ENCODE results near the gene PCAT6. TPM values are rescaled to one million over a fixed set of nuclear protein-coding genes. Genes with fewer than 3 reads are reported as not detected.

Gene PCAT6
- total RNA-seq, 1 donor from 2014 or later = not detected

- H3K27me3 ChIP-seq (ENCODE audit: control insufficient read depth in 3 of 3, insufficient read depth in 3 of 3, low read length in 3 of 3) = peaks cover 0 to 3% (median 0%) of the 10 kb centered on the region in 3 donors
- no peaks in the 10 kb centered on the region for H3K4me1 ChIP-seq (ENCODE audit: control insufficient read depth in 3 of 3, insufficient read depth in 3 of 3, low read length in 3 of 3)
- H3K9me3 ChIP-seq (ENCODE audit: control insufficient read depth in 3 of 3, low read length in 3 of 3) = no peaks in the 10 kb centered on the region
- H3K9ac ChIP-seq (ENCODE audit: low read depth in 1 of 3, low read length in 3 of 3) = no peak overlapping the region
- H3K4me3 ChIP-seq (ENCODE audit: low read length in 3 of 3) = no peak overlapping the region
- no peak overlapping the region for H3K27ac ChIP-seq (ENCODE audit: low read depth, low read length)
- H3K36me3 ChIP-seq (ENCODE audit: control insufficient read depth in 3 of 3, insufficient read depth in 3 of 3, low read length in 3 of 3) = no peaks in the 10 kb centered on the region
Measured at GRCh38 chr1:202844259-202844658, 33.5 kb downstream of the PCAT6 start.

- Histone ChIP-seq H3K9me3 (ENCODE audit: control insufficient read depth in 3 of 3, low read length in 3 of 3) (no peaks in the 10 kb centered on the region), H3K27ac (ENCODE audit: low read depth, low read length) (no peak overlapping the region), H3K9ac (ENCODE audit: low read depth in 1 of 3, low read length in 3 of 3) (no peak overlapping the region), H3K4me3 (ENCODE audit: low read length in 3 of 3) (no peak overlapping the region), H3K4me1 (ENCODE audit: control insufficient read depth in 3 of 3, insufficient read depth in 3 of 3, low read length in 3 of 3) (no peaks in the 10 kb centered on the region), H3K27me3 (ENCODE audit: control insufficient read depth in 3 of 3, insufficient read depth in 3 of 3, low read length in 3 of 3) (peaks cover 0 to 3% (median 0%) of the 10 kb centered on the region in 3 donors), H3K36me3 (ENCODE audit: control insufficient read depth in 3 of 3, insufficient read depth in 3 of 3, low read length in 3 of 3) (no peaks in the 10 kb centered on the region)
Measured at GRCh38 chr1:202844935-202845334, 34.2 kb downstream of the PCAT6 start.

GRCh38 chr1:202848191-202848542, 37.4 kb downstream of the PCAT6 start:
- Histone ChIP-seq H3K9me3 (ENCODE audit: control insufficient read depth in 3 of 3, low read length in 3 of 3) (no peaks in the 10 kb centered on the region), H3K27ac (ENCODE audit: low read depth, low read length) (no peak overlapping the region), H3K36me3 (ENCODE audit: control insufficient read depth in 3 of 3, insufficient read depth in 3 of 3, low read length in 3 of 3) (no peaks in the 10 kb centered on the region), H3K27me3 (ENCODE audit: control insufficient read depth in 3 of 3, insufficient read depth in 3 of 3, low read length in 3 of 3) (peaks cover 0 to 3% (median 0%) of the 10 kb centered on the region in 3 donors), H3K4me3 (ENCODE audit: low read length in 3 of 3) (no peak overlapping the region), H3K4me1 (ENCODE audit: control insufficient read depth in 3 of 3, insufficient read depth in 3 of 3, low read length in 3 of 3) (no peaks in the 10 kb centered on the region), H3K9ac (ENCODE audit: low read depth in 1 of 3, low read length in 3 of 3) (no peak overlapping the region)

DNA sequence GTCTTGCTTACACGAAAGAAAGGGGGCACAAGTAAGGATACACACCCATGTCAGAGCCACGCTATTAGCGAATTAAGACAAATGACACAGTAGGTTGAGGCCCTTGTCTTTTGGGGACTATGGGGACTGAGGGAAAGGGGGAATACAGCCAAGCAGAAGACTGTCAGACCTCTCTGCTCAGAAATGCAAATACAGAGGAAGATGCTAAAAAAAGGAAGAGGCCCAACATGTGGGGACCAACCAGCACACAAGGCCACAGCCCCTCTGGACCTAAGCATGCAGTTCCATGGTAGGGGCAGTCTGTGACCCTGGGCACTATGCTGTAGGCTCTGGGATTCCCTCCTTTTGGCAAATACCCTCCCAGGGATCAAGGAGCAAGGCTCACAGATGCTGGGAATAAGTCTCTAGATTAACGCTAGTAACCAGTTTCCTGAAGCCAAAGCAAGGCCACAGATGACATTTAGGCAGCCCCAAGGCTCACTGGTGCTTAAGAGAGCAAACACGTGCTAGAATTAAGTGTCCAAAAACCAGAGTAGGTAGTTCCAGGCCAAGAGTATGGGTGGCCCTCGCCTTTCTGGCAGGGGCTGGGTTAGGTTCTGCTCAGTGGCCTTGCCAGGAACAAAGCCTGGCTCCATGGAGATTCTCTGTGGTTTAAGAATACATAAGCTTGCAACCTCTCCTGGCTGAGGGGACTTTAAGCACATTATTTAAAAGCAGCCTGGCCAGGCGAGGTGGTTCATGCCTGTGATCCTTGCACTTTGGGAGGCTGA, 40.0 kb downstream of the PCAT6 start:
- no peak overlapping the region for H3K27ac ChIP-seq (ENCODE audit: low read depth, low read length)
- H3K36me3 ChIP-seq (ENCODE audit: control insufficient read depth in 3 of 3, insufficient read depth in 3 of 3, low read length in 3 of 3) = no peaks in the 10 kb centered on the region
- no peaks in the 10 kb centered on the region for H3K27me3 ChIP-seq (ENCODE audit: control insufficient read depth in 3 of 3, insufficient read depth in 3 of 3, low read length in 3 of 3)
- H3K4me1 ChIP-seq (ENCODE audit: control insufficient read depth in 3 of 3, insufficient read depth in 3 of 3, low read length in 3 of 3) = no peaks in the 10 kb centered on the region
- H3K4me3 ChIP-seq (ENCODE audit: low read length in 3 of 3) = no peak overlapping the region
- no peaks in the 10 kb centered on the region for H3K9me3 ChIP-seq (ENCODE audit: control insufficient read depth in 3 of 3, low read length in 3 of 3)
- H3K9ac ChIP-seq (ENCODE audit: low read depth in 1 of 3, low read length in 3 of 3) = no peak overlapping the region

DNA sequence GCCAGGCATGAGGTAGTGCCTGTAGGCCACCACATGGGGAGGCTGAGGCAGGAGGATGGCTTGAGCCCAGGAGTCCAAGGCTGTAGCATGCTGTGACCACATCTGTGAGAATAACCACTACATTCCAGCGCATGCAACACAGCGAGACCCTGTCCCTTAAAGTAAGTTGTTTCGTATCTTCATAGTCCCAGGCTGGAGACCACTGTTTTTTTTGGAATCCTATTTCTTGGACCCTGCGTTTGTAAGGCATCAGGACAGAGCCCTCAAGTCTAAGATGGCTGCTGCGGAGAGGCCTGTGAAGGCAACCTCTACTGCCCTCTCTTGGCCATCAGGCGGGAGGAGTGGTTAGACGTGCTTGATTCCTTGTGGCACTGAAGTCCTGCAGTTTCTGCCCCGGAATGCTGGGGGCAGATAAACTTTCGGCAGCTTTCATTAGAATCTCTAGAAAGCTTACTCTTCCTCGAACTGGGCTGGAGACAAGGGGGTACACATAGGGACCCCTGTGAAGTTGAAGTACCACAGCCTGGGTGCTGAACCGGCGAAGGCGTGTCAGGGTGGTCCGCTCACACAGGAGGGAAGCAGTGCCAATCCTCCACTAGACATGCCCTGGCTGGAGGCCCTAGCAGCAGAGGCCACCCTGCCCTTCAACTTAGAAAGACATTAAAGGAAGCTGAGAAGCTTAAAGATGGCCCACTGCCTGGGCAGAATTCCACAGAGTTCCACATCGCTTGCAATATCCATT, 41.6 kb downstream of the PCAT6 start:
- Histone ChIP-seq H3K36me3 (ENCODE audit: control insufficient read depth in 3 of 3, insufficient read depth in 3 of 3, low read length in 3 of 3) (no peaks in the 10 kb centered on the region), H3K4me3 (ENCODE audit: low read length in 3 of 3) (no peak overlapping the region), H3K27ac (ENCODE audit: low read depth, low read length) (no peak overlapping the region), H3K4me1 (ENCODE audit: control insufficient read depth in 3 of 3, insufficient read depth in 3 of 3, low read length in 3 of 3) (no peaks in the 10 kb centered on the region), H3K27me3 (ENCODE audit: control insufficient read depth in 3 of 3, insufficient read depth in 3 of 3, low read length in 3 of 3) (no peaks in the 10 kb centered on the region), H3K9ac (ENCODE audit: low read depth in 1 of 3, low read length in 3 of 3) (no peak overlapping the region), H3K9me3 (ENCODE audit: control insufficient read depth in 3 of 3, low read length in 3 of 3) (no peaks in the 10 kb centered on the region)

- no peaks in the 10 kb centered on the region for H3K27me3 ChIP-seq (ENCODE audit: control insufficient read depth in 3 of 3, insufficient read depth in 3 of 3, low read length in 3 of 3)
- H3K9ac ChIP-seq (ENCODE audit: low read depth in 1 of 3, low read length in 3 of 3) = no peak overlapping the region
- peaks cover 0 to 5% (median 2%) of the 10 kb centered on the region in 3 donors for H3K4me1 ChIP-seq (ENCODE audit: control insufficient read depth in 3 of 3, insufficient read depth in 3 of 3, low read length in 3 of 3)
- H3K27ac ChIP-seq (ENCODE audit: low read depth, low read length) = no peak overlapping the region
- H3K9me3 ChIP-seq (ENCODE audit: control insufficient read depth in 3 of 3, low read length in 3 of 3) = no peaks in the 10 kb centered on the region
- no peaks in the 10 kb centered on the region for H3K36me3 ChIP-seq (ENCODE audit: control insufficient read depth in 3 of 3, insufficient read depth in 3 of 3, low read length in 3 of 3)
- H3K4me3 ChIP-seq (ENCODE audit: low read length in 3 of 3) = no peak overlapping the region
Measured at GRCh38 chr1:202854787-202855186, 44.0 kb downstream of the PCAT6 start.

DNA sequence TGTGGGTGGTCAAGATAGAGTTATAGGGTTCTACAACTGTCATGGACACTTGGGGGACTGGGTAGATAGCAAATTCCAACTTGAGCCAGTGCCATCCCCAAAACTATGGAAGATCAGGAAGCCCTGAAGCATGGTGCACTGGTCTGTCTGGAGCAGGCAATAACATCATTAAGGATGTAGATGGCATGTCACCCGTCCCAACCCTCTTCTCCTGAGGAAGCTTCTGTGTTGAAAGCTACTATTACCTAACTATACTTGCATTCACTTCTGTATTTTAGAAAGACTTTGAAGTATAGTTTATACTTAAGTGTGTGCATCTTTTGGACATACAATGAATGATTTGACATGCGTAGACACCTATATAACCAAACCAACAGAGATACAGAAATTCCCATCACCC, 45.3 kb downstream of the PCAT6 start:
- H3K9me3 ChIP-seq (ENCODE audit: control insufficient read depth in 3 of 3, low read length in 3 of 3) = no peaks in the 10 kb centered on the region
- peaks cover 5 to 10% (median 7%) of the 10 kb centered on the region in 3 donors for H3K4me1 ChIP-seq (ENCODE audit: control insufficient read depth in 3 of 3, insufficient read depth in 3 of 3, low read length in 3 of 3)
- H3K36me3 ChIP-seq (ENCODE audit: control insufficient read depth in 3 of 3, insufficient read depth in 3 of 3, low read length in 3 of 3) = no peaks in the 10 kb centered on the region
- no peak overlapping the region for H3K9ac ChIP-seq (ENCODE audit: low read depth in 1 of 3, low read length in 3 of 3)
- no peak overlapping the region for H3K4me3 ChIP-seq (ENCODE audit: low read length in 3 of 3)
- no peaks in the 10 kb centered on the region for H3K27me3 ChIP-seq (ENCODE audit: control insufficient read depth in 3 of 3, insufficient read depth in 3 of 3, low read length in 3 of 3)
- H3K27ac ChIP-seq (ENCODE audit: low read depth, low read length) = no peak overlapping the region

- no peaks in the 10 kb centered on the region for H3K9me3 ChIP-seq (ENCODE audit: control insufficient read depth in 3 of 3, low read length in 3 of 3)
- H3K9ac ChIP-seq (ENCODE audit: low read depth in 1 of 3, low read length in 3 of 3) = no peak overlapping the region
- H3K4me3 ChIP-seq (ENCODE audit: low read length in 3 of 3) = no peak overlapping the region
- no peak overlapping the region for H3K27ac ChIP-seq (ENCODE audit: low read depth, low read length)
- no peaks in the 10 kb centered on the region for H3K27me3 ChIP-seq (ENCODE audit: control insufficient read depth in 3 of 3, insufficient read depth in 3 of 3, low read length in 3 of 3)
- H3K4me1 ChIP-seq (ENCODE audit: control insufficient read depth in 3 of 3, insufficient read depth in 3 of 3, low read length in 3 of 3) = peaks cover 13 to 15% (median 13%) of the 10 kb centered on the region in 3 donors
- no peaks in the 10 kb centered on the region for H3K36me3 ChIP-seq (ENCODE audit: control insufficient read depth in 3 of 3, insufficient read depth in 3 of 3, low read length in 3 of 3)
Measured at GRCh38 chr1:202857136-202857610, 46.4 kb downstream of the PCAT6 start.

GRCh38 chr1:202858331-202858730, 47.6 kb downstream of the PCAT6 start:
- no peak overlapping the region for H3K9ac ChIP-seq (ENCODE audit: low read depth in 1 of 3, low read length in 3 of 3)
- no peaks in the 10 kb centered on the region for H3K36me3 ChIP-seq (ENCODE audit: control insufficient read depth in 3 of 3, insufficient read depth in 3 of 3, low read length in 3 of 3)
- H3K4me1 ChIP-seq (ENCODE audit: control insufficient read depth in 3 of 3, insufficient read depth in 3 of 3, low read length in 3 of 3) = peaks cover 13 to 15% (median 13%) of the 10 kb centered on the region in 3 donors
- H3K9me3 ChIP-seq (ENCODE audit: control insufficient read depth in 3 of 3, low read length in 3 of 3) = no peaks in the 10 kb centered on the region
- no peaks in the 10 kb centered on the region for H3K27me3 ChIP-seq (ENCODE audit: control insufficient read depth in 3 of 3, insufficient read depth in 3 of 3, low read length in 3 of 3)
- peak overlapping the region; percentile 11 for H3K27ac ChIP-seq (ENCODE audit: low read depth, low read length)
- H3K4me3 ChIP-seq (ENCODE audit: low read length in 3 of 3) = no peak overlapping the region

DNA sequence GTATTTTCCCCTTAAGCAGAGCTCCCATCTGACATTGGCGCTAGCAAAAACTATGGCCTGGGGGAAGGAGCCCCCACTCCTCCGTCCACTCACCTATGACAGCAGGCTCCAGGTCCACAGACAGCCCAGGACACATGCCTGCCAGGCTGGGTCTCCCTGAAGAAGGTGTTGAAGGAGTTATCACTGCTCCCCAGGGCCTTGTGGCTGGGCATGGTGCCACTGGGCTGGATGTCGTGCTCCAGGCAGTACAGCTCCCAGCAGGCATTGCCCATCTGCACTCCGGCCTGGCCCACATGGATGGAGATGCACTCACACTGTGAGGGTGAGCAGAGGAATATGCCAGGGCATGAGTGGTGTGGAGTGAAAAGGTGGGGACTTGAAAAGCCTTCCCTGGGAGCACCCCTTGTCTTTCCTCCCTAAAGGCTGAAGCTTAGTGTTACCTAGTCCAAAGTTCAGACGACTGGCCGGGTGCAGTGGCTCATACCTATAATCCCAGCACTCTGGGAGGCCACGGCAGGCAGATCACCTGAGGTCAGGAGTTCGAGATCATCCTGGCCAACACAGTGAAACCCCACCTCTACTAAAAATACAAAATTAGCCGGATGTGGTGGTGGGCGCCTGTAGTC, 48.1 kb downstream of the PCAT6 start:
- Histone ChIP-seq H3K36me3 (ENCODE audit: control insufficient read depth in 3 of 3, insufficient read depth in 3 of 3, low read length in 3 of 3) (no peaks in the 10 kb centered on the region), H3K27ac (ENCODE audit: low read depth, low read length) (peak overlapping the region; percentile 11), H3K4me3 (ENCODE audit: low read length in 3 of 3) (no peak overlapping the region), H3K9ac (ENCODE audit: low read depth in 1 of 3, low read length in 3 of 3) (no peak overlapping the region), H3K27me3 (ENCODE audit: control insufficient read depth in 3 of 3, insufficient read depth in 3 of 3, low read length in 3 of 3) (no peaks in the 10 kb centered on the region), H3K9me3 (ENCODE audit: control insufficient read depth in 3 of 3, low read length in 3 of 3) (no peaks in the 10 kb centered on the region), H3K4me1 (ENCODE audit: control insufficient read depth in 3 of 3, insufficient read depth in 3 of 3, low read length in 3 of 3) (peaks cover 13 to 15% (median 13%) of the 10 kb centered on the region in 3 donors)

Measured in skeletal muscle tissue (tissue), 4 donors.